Measurements from ENCODE around the gene ETV1. TPM values are rescaled to one million over a fixed set of nuclear protein-coding genes. Genes with fewer than 3 reads are reported as not detected.

ETV1 gene
- total and polyA plus RNA-seq, 9 of the 15 experiments (the other 6 are each of a cell fraction or from before 2014, with no cell fraction given): 7.2 to 27.4 (median 14.0) TPM

- DNase-seq (ENCODE audit: extremely low read depth in 1 of 4, low spot score in 3 of 4) (no peak), FAIRE-seq (no peak), ATAC-seq (no peak)
- Histone ChIP-seq H4K20me1 (replicated peaks; ENCODE audit: control insufficient read depth, insufficient read depth, low read length) (no peaks in the 10 kb centered on the region), H3K9me1 (ENCODE audit: control insufficient read depth, insufficient read depth, low read length) (no peaks in the 10 kb centered on the region), H3K4me3 (no peak overlapping the region), H3K27me3 (ENCODE audit: control insufficient read depth in 2 of 2, insufficient read depth in 2 of 2, low read length in 2 of 2) (no peaks in the 10 kb centered on the region), H3K79me2 (ENCODE audit: control insufficient read depth, insufficient read depth, low read length) (no peaks in the 10 kb centered on the region), H3K36me3 (ENCODE audit: control insufficient read depth, insufficient read depth, low read length) (no peaks in the 10 kb centered on the region), H3K4me2 (ENCODE audit: insufficient read depth, low read length) (no peak overlapping the region), H3K9me3 (replicated peaks; ENCODE audit: control insufficient read depth, insufficient read depth, low read depth, low read length) (no peaks in the 10 kb centered on the region), H3K9ac (ENCODE audit: insufficient read depth in 1 of 2, low read depth in 2 of 2, low read length in 2 of 2) (no peak overlapping the region), H2AFZ (ENCODE audit: low read depth, low read length) (no peak overlapping the region), H3K27ac (ENCODE audit: extremely low read depth, low read depth, low read length) (no peak overlapping the region), H3K4me1 (replicated peaks in 1 of 2; ENCODE audit: control insufficient read depth in 2 of 2, insufficient read depth in 2 of 2, low read length in 2 of 2) (no peaks in the 10 kb centered on the region; a peak in 1 of 5 replicates)
- intact Hi-C loops (cut with micrococcal nuclease): no loop called here
- no TSS peak for BruUV-seq (replicated peaks)
- in situ Hi-C loops (cut with MboI): no loop called here
- CTCF ChIA-PET (ENCODE audit: low intra/inter-chr PET ratio): no interaction called here
- POLR2A ChIA-PET: no interaction called here
- TF ChIP-seq RBM25 (IDR thresholded peaks at IDR 0.05; ENCODE audit: low read depth, low read length, severe bottlenecking): no peak
Measured at GRCh38 chr7:13878154-13878553, 111.3 kb downstream of the ETV1 start.

- Histone ChIP-seq H3K9ac (ENCODE audit: insufficient read depth in 1 of 2, low read depth in 2 of 2, low read length in 2 of 2) (no peak overlapping the region), H3K27ac (ENCODE audit: extremely low read depth, low read depth, low read length) (no peak overlapping the region), H3K9me1 (ENCODE audit: control insufficient read depth, insufficient read depth, low read length) (no peaks in the 10 kb centered on the region), H3K4me2 (ENCODE audit: insufficient read depth, low read length) (no peak overlapping the region), H3K79me2 (ENCODE audit: control insufficient read depth, insufficient read depth, low read length) (no peaks in the 10 kb centered on the region), H2AFZ (ENCODE audit: low read depth, low read length) (0 out of 2 replicates have a peak overlapping the region, but pooled peaks have one; percentile 34), H3K9me3 (replicated peaks; ENCODE audit: control insufficient read depth, insufficient read depth, low read depth, low read length) (no peaks in the 10 kb centered on the region), H3K27me3 (ENCODE audit: control insufficient read depth in 2 of 2, insufficient read depth in 2 of 2, low read length in 2 of 2) (no peaks in the 10 kb centered on the region; a peak in 1 of 5 replicates), H3K36me3 (ENCODE audit: control insufficient read depth, insufficient read depth, low read length) (no peaks in the 10 kb centered on the region), H4K20me1 (replicated peaks; ENCODE audit: control insufficient read depth, insufficient read depth, low read length) (no peaks in the 10 kb centered on the region), H3K4me1 (replicated peaks in 1 of 2; ENCODE audit: control insufficient read depth in 2 of 2, insufficient read depth in 2 of 2, low read length in 2 of 2) (no peaks in the 10 kb centered on the region; a peak in 1 of 5 replicates), H3K4me3 (no peak overlapping the region)
- FAIRE-seq (peak; percentile 62), ATAC-seq (peak; percentile 75), DNase-seq (ENCODE audit: extremely low read depth in 1 of 4, low spot score in 3 of 4) (peak in 3 of 4 experiments; percentile 8 to 44 (median 8))
- intact Hi-C loops (cut with micrococcal nuclease): no loop called here
- no TSS peak for BruUV-seq (replicated peaks)
- ChIA-PET CTCF (ENCODE audit: low intra/inter-chr PET ratio) (no interaction called here), POLR2A (interaction anchor here (0.5 to 0.6 kb wide), 2 partner anchors 9 to 12 kb away, joined by 3 read pairs; no protein-coding TSS in a partner anchor)
- WGBS (ENCODE audit: insufficient coverage, low coverage, missing lambda C conversion rate): 1% methylated on average over 5 of the region's 5 CpGs
- in situ Hi-C loops (cut with MboI): no loop called here
- TF ChIP-seq MEIS2 (IDR thresholded peaks at IDR 0.05; ENCODE audit: partially characterized antibody) (peak; percentile 35), SMAD3 (CRISPR knock-in tag; conservative IDR thresholded peaks at IDR 0.05) (no peak), TAL1 (IDR thresholded peaks at IDR 0.05) (peak; percentile 66), ARID1B (IDR thresholded peaks at IDR 0.05) (peak; percentile 74), TRIM24 (IDR thresholded peaks at IDR 0.05) (0 out of 4 replicates have a peak, but pooled peaks of 1 of the 2 experiments have one; percentile 24), ZNF431 (CRISPR knock-in tag; IDR thresholded peaks at IDR 0.05) (0 out of 2 replicates have a peak, but pooled peaks have one; percentile 53), DPF2 (IDR thresholded peaks at IDR 0.05) (peak; percentile 50; the same call in 1 of the 2 replicates), KDM1A (IDR thresholded peaks at IDR 0.05) (0 out of 4 replicates have a peak, but pooled peaks of 1 of the 2 experiments have one; percentile 13), ZBTB5 (IDR thresholded peaks at IDR 0.05) (no peak), CBFA2T3 (IDR thresholded peaks at IDR 0.05) (peak; percentile 72), EP300 (IDR thresholded peaks at IDR 0.05; ENCODE audit: low read length) (peak; percentile 32; the same call in 1 of the 2 replicates), ZNF253 (CRISPR knock-in tag; conservative IDR thresholded peaks at IDR 0.05) (no peak), NCOR1 (IDR thresholded peaks at IDR 0.05) (peak; percentile 34; the same call in 1 of the 2 replicates), EGR1 (conservative IDR thresholded peaks at IDR 0.05) (peak; percentile 39; the same call in 1 of the 2 replicates), TCF3 (CRISPR knock-in tag; IDR thresholded peaks at IDR 0.05) (peak; percentile 80), PHTF2 (CRISPR knock-in tag; IDR thresholded peaks at IDR 0.05) (no peak)
Measured at GRCh38 chr7:13875496-13876074, 113.9 kb downstream of the ETV1 start.
